ENCODE data around the gene OR5B3.

DNA sequence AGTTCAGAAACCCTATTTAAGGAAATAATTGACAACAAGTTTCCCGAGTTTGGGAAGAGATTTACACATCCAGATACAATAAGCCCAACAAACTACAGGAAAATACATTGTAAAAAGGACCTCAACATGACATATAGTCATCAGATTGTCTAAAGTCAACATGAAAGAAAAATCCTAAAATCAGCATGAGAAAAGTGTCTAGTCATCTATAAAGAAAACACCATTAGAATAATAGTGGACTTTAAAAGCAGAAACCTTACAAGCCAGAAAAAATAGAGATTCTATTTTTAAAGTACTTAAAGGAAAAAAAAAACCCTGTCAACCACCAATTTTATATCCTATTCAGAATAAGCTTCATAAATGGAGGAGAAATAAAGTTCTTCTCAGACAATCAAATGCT is 22.6 kb upstream of the OR5B3 start:
- TF ChIP-seq, protein P1, sequence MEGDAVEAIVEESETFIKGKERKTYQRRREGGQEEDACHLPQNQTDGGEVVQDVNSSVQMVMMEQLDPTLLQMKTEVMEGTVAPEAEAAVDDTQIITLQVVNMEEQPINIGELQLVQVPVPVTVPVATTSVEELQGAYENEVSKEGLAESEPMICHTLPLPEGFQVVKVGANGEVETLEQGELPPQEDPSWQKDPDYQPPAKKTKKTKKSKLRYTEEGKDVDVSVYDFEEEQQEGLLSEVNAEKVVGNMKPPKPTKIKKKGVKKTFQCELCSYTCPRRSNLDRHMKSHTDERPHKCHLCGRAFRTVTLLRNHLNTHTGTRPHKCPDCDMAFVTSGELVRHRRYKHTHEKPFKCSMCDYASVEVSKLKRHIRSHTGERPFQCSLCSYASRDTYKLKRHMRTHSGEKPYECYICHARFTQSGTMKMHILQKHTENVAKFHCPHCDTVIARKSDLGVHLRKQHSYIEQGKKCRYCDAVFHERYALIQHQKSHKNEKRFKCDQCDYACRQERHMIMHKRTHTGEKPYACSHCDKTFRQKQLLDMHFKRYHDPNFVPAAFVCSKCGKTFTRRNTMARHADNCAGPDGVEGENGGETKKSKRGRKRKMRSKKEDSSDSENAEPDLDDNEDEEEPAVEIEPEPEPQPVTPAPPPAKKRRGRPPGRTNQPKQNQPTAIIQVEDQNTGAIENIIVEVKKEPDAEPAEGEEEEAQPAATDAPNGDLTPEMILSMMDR (IDR thresholded peaks at IDR 0.05) = no peak
- no peak for TF ChIP-seq POLR2A (IDR thresholded peaks at IDR 0.05)
